ENCODE measurements around the gene UBR2.
A peak's percentile ranks its signal among the peaks of the same experiment; 100 is the strongest.

Gene UBR2

GRCh38 chr6:42520786-42521607 is 42.8 kb upstream of the UBR2 start:
- Histone ChIP-seq H4K20me1 (ENCODE audit: insufficient read depth, low read length, poor library complexity, severe bottlenecking) (no peaks in the 10 kb centered on the region), H3K36me3 (ENCODE audit: insufficient read depth, low read length) (no peaks in the 10 kb centered on the region), H3K9me3 (ENCODE audit: insufficient read depth, low read depth, low read length) (no peaks in the 10 kb centered on the region), H3K79me2 (ENCODE audit: insufficient read depth, low read length) (no peaks in the 10 kb centered on the region), H3K4me1 (ENCODE audit: insufficient read depth, low read length, poor library complexity, severe bottlenecking) (no peaks in the 10 kb centered on the region), H3F3A (ENCODE audit: low read depth) (no peaks in the 10 kb centered on the region), H3K4me3 (ENCODE audit: low read length, poor library complexity, severe bottlenecking) (no peak overlapping the region), H3K27me3 (ENCODE audit: insufficient read depth, low read length, poor library complexity, severe bottlenecking) (no peaks in the 10 kb centered on the region), H3K9me2 (replicated peaks; ENCODE audit: low read depth, low read length) (no peaks in the 10 kb centered on the region), H3K4me2 (ENCODE audit: low read depth, low read length, poor library complexity, severe bottlenecking) (no peak overlapping the region), H3K9ac (ENCODE audit: low read depth, low read length, poor library complexity, severe bottlenecking) (no peak overlapping the region), H2AFZ (ENCODE audit: low read length) (peak overlapping the region; percentile 54; the same call in 1 of the 2 replicates)
- TF ChIP-seq CTCF (conservative IDR thresholded peaks at IDR 0.05; ENCODE audit: low read length) (no peak), EZH2phosphoT487 (IDR thresholded peaks at IDR 0.05; ENCODE audit: borderline replicate concordance) (no peak)

- Histone ChIP-seq H3K27me3 (ENCODE audit: insufficient read depth, low read length, poor library complexity, severe bottlenecking) (no peaks in the 10 kb centered on the region), H3K79me2 (ENCODE audit: insufficient read depth, low read length) (no peaks in the 10 kb centered on the region), H3K9me3 (ENCODE audit: insufficient read depth, low read depth, low read length) (no peaks in the 10 kb centered on the region), H3K4me1 (ENCODE audit: insufficient read depth, low read length, poor library complexity, severe bottlenecking) (no peaks in the 10 kb centered on the region), H2AFZ (ENCODE audit: low read length) (no peak overlapping the region), H3F3A (ENCODE audit: low read depth) (no peaks in the 10 kb centered on the region), H3K4me2 (ENCODE audit: low read depth, low read length, poor library complexity, severe bottlenecking) (no peak overlapping the region), H3K4me3 (ENCODE audit: low read length, poor library complexity, severe bottlenecking) (no peak overlapping the region), H3K9me2 (replicated peaks; ENCODE audit: low read depth, low read length) (no peaks in the 10 kb centered on the region), H3K9ac (ENCODE audit: low read depth, low read length, poor library complexity, severe bottlenecking) (no peak overlapping the region), H4K20me1 (ENCODE audit: insufficient read depth, low read length, poor library complexity, severe bottlenecking) (no peaks in the 10 kb centered on the region), H3K36me3 (ENCODE audit: insufficient read depth, low read length) (no peaks in the 10 kb centered on the region)
- no peak for TF ChIP-seq EZH2phosphoT487 (IDR thresholded peaks at IDR 0.05; ENCODE audit: borderline replicate concordance)
- no peak for TF ChIP-seq CTCF (conservative IDR thresholded peaks at IDR 0.05; ENCODE audit: low read length)
Measured at GRCh38 chr6:42522036-42522435, 41.8 kb upstream of the UBR2 start.

GRCh38 chr6:42522942-42523814 is 40.7 kb upstream of the UBR2 start:
- H3K4me3 ChIP-seq (ENCODE audit: low read length, poor library complexity, severe bottlenecking) = no peak overlapping the region
- no peaks in the 10 kb centered on the region for H3F3A ChIP-seq (ENCODE audit: low read depth)
- H3K9me2 ChIP-seq (replicated peaks; ENCODE audit: low read depth, low read length) = no peaks in the 10 kb centered on the region
- no peak overlapping the region for H2AFZ ChIP-seq (ENCODE audit: low read length)
- TF ChIP-seq CTCF (conservative IDR thresholded peaks at IDR 0.05; ENCODE audit: low read length) (no peak), EZH2phosphoT487 (IDR thresholded peaks at IDR 0.05; ENCODE audit: borderline replicate concordance) (no peak)
- no peaks in the 10 kb centered on the region for H3K4me1 ChIP-seq (ENCODE audit: insufficient read depth, low read length, poor library complexity, severe bottlenecking)
- no peak overlapping the region for H3K4me2 ChIP-seq (ENCODE audit: low read depth, low read length, poor library complexity, severe bottlenecking)
- no peaks in the 10 kb centered on the region for H3K27me3 ChIP-seq (ENCODE audit: insufficient read depth, low read length, poor library complexity, severe bottlenecking)
- H3K36me3 ChIP-seq (ENCODE audit: insufficient read depth, low read length) = no peaks in the 10 kb centered on the region
- H3K9me3 ChIP-seq (ENCODE audit: insufficient read depth, low read depth, low read length) = no peaks in the 10 kb centered on the region
- H3K9ac ChIP-seq (ENCODE audit: low read depth, low read length, poor library complexity, severe bottlenecking) = no peak overlapping the region
- no peaks in the 10 kb centered on the region for H4K20me1 ChIP-seq (ENCODE audit: insufficient read depth, low read length, poor library complexity, severe bottlenecking)
- no peaks in the 10 kb centered on the region for H3K79me2 ChIP-seq (ENCODE audit: insufficient read depth, low read length)

All from Loucy (cell line).